HepG2 (cell line): ENCODE measurements around the gene DDIT4. TPM values are rescaled to one million over a fixed set of nuclear protein-coding genes. Genes with fewer than 3 reads are reported as not detected.
A peak's percentile ranks its signal among the peaks of the same experiment; 100 is the strongest.

Experiments used
- DNMT3B ChIP-seq: conservative IDR thresholded peaks from 2 replicates; pipeline ENCODE4 v1.6.1; 2016; ENCODE audit warnings: missing biosample characterization, control low read depth
- HNRNPUL1 ChIP-seq: fragments of 200-400 bp; formaldehyde crosslinking; IDR thresholded peaks from 2 replicates; pipeline ENCODE4 v1.6.1; 2017; ENCODE audit warnings: low read depth, mild to moderate bottlenecking, low read length, moderate library complexity
- JUNB ChIP-seq: sonication (generic); formaldehyde crosslinking; IDR thresholded peaks from 2 replicates; pipeline ENCODE4 v1.8.0; 2022; ENCODE audit warnings: missing genetic modification reagents, mild to moderate bottlenecking, borderline replicate concordance
- NFE2L2 ChIP-seq: fragments of 150-350 bp; IDR thresholded peaks from 2 replicates; pipeline ENCODE4 v1.6.1; 2014; ENCODE audit warnings: low read length
- SOX6 ChIP-seq, 2 experiments: fragments of 450-650 bp in 1 of 2; sonication (generic) in 1 of 2; formaldehyde crosslinking in 1 of 2; IDR thresholded peaks; 2 replicates each; pipeline versions ENCODE4 v1.4.0 to v1.6.1; 2017 to 2020; ENCODE audit warnings: antibody characterized with exemption in 1 of 2, mild to moderate bottlenecking in 1 of 2, missing genetic modification reagents in 1 of 2
- SP1 ChIP-seq, 2 experiments: fragments of 450-650 bp in 1 of 2; sonication (generic) in 1 of 2; formaldehyde crosslinking in 1 of 2; IDR thresholded peaks; 2 replicates each; pipeline versions ENCODE4 v1.4.0 to v1.6.1; 2016 to 2020; ENCODE audit warnings: missing genetic modification reagents in 1 of 2
- SRSF9 ChIP-seq: fragments of 200-400 bp; formaldehyde crosslinking; IDR thresholded peaks from 2 replicates; pipeline ENCODE4 v1.6.1; 2018; ENCODE audit warnings: borderline replicate concordance, mild to moderate bottlenecking, low read depth, low read length; ENCODE audit not compliant: insufficient read depth, poor library complexity, severe bottlenecking
- TGIF2 ChIP-seq: IDR thresholded peaks from 2 replicates; pipeline ENCODE4 v1.6.1; 2016; ENCODE audit warnings: control low read depth, missing compliant biosample characterization
- TOE1 ChIP-seq: sonication (generic); formaldehyde crosslinking; IDR thresholded peaks from 2 replicates; pipeline ENCODE4 v1.4.0; 2020; ENCODE audit warnings: mild to moderate bottlenecking, missing genetic modification reagents
- TP53 ChIP-seq: sonication (generic); formaldehyde crosslinking; conservative IDR thresholded peaks from 2 replicates; pipeline ENCODE4 v1.4.0; 2020; ENCODE audit warnings: missing genetic modification reagents
- ZNF136 ChIP-seq: sonication (generic); formaldehyde crosslinking; IDR thresholded peaks from 2 replicates; pipeline ENCODE4 v1.8.1; 2022; ENCODE audit warnings: low read depth, mild to moderate bottlenecking, moderate library complexity, missing genetic modification reagents
- ZNF234 ChIP-seq: sonication (generic); formaldehyde crosslinking; conservative IDR thresholded peaks from 2 replicates; pipeline ENCODE4 v1.5.1; 2020; ENCODE audit warnings: mild to moderate bottlenecking, missing genetic modification reagents
- ZNF337 ChIP-seq: sonication (generic); formaldehyde crosslinking; IDR thresholded peaks from 2 replicates; pipeline ENCODE4 v1.5.1; 2020; ENCODE audit warnings: missing genetic modification reagents, low read depth, mild to moderate bottlenecking, borderline replicate concordance
- ZNF547 ChIP-seq: sonication (generic); formaldehyde crosslinking; IDR thresholded peaks from 2 replicates; pipeline ENCODE4 v1.5.1; 2020; ENCODE audit warnings: mild to moderate bottlenecking, missing genetic modification reagents
- ZNF713 ChIP-seq: sonication (generic); formaldehyde crosslinking; IDR thresholded peaks from 2 replicates; pipeline ENCODE4 v1.4.0; 2020; ENCODE audit warnings: mild to moderate bottlenecking, missing genetic modification reagents
- polyA plus RNA-seq, 8 experiments: library from polyadenylated mRNA; depleted of rRNA in 3 of 8; stranded (reverse) in 7 of 8; unstranded in 1 of 8; fragments of >200 nt; fragmentation: Illumina TruSeq in 4 of 8; extraction: Trizol in 4 of 8; gene quantifications; 2 replicates each; pipeline versions ENCODE4 v1.2.1 to v1.2.3, GENCODE V29; 2011 to 2016; ENCODE audit warnings: low read depth in 4 of 8, missing spikeins in 1 of 8, mixed read lengths in 1 of 8; ENCODE audit not compliant: insufficient read depth in 1 of 8
- total RNA-seq, 5 experiments: library from RNA; depleted of rRNA; stranded (reverse); fragments of >200 nt; fragmentation: Illumina TruSeq; extraction: Trizol; gene quantifications; 2 replicates each; pipeline ENCODE4 v1.2.3, GENCODE V29; 2016; ENCODE audit warnings: low read depth in 1 of 5
- TF ChIP-seq, protein P1 (sequence below): sonication (generic); formaldehyde crosslinking; IDR thresholded peaks from 2 replicates; pipeline ENCODE4 v1.5.1; 2020; ENCODE audit warnings: missing genetic modification reagents, mild to moderate bottlenecking, borderline replicate concordance
- TF ChIP-seq, protein P2 (sequence below), 2 experiments: fragments of 450-650 bp in 1 of 2; sonication (generic) in 1 of 2; formaldehyde crosslinking in 1 of 2; IDR thresholded peaks; 2 replicates each; pipeline versions ENCODE4 v1.6.1 to v1.8.0; 2016 to 2022; ENCODE audit warnings: antibody characterized with exemption in 1 of 2, mild to moderate bottlenecking in 1 of 2, missing genetic modification reagents in 1 of 2

The DDIT4 gene
- total and polyA plus RNA-seq, 2 of the 13 experiments (the other 11 are each of a cell fraction or from before 2014, with no cell fraction given), result 35.6 to 40.7 TPM

DNA sequence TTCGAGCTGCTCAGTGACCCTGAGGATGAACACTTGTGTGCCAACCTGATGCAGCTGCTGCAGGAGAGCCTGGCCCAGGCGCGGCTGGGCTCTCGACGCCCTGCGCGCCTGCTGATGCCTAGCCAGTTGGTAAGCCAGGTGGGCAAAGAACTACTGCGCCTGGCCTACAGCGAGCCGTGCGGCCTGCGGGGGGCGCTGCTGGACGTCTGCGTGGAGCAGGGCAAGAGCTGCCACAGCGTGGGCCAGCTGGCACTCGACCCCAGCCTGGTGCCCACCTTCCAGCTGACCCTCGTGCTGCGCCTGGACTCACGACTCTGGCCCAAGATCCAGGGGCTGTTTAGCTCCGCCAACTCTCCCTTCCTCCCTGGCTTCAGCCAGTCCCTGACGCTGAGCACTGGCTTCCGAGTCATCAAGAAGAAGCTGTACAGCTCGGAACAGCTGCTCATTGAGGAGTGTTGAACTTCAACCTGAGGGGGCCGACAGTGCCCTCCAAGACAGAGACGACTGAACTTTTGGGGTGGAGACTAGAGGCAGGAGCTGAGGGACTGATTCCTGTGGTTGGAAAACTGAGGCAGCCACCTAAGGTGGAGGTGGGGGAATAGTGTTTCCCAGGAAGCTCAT is 1.1 kb downstream of the DDIT4 start (continued):
- TF ChIP-seq, protein P1, sequence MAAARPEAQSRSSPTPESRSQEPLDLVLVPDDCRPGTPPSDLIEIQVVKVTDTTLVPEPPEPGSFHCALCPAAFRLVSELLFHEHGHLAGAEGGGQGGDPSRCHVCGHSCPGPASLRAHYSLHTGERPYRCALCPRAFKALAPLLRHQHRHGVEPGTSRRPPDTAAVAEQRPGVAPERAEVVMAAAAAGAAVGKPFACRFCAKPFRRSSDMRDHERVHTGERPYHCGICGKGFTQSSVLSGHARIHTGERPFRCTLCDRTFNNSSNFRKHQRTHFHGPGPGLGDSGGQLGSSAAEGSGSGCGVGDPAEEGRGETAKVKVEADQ (CRISPR knock-in tag), result no peak
- no peak for TF ChIP-seq SP1 (IDR thresholded peaks at IDR 0.05)
- peak; percentile 31; the same call in 1 of the 2 replicates for TF ChIP-seq SP1 (CRISPR knock-in tag; IDR thresholded peaks at IDR 0.05)
- no peak for TF ChIP-seq TP53 (CRISPR knock-in tag)
- TF ChIP-seq JUNB (CRISPR knock-in tag), result no peak
- TF ChIP-seq TGIF2 (CRISPR knock-in tag), result 0 out of 2 replicates have a peak, but pooled peaks have one; percentile 51
- TF ChIP-seq NFE2L2, result no peak
- TF ChIP-seq ZNF234 (CRISPR knock-in tag), result no peak
- peak; percentile 60; the same call in 1 of the 2 replicates for TF ChIP-seq ZNF547 (CRISPR knock-in tag)
- no peak for TF ChIP-seq SOX6 (IDR thresholded peaks at IDR 0.05)
- TF ChIP-seq SOX6 (CRISPR knock-in tag; IDR thresholded peaks at IDR 0.05), result peak; percentile 53
- TF ChIP-seq DNMT3B, result no peak
- no peak for TF ChIP-seq TOE1 (CRISPR knock-in tag)
- TF ChIP-seq ZNF136, result no peak; the same call in 1 of the 2 replicates
- TF ChIP-seq ZNF337 (CRISPR knock-in tag), result peak; percentile 94; the same call in 1 of the 2 replicates
- TF ChIP-seq, protein P2, sequence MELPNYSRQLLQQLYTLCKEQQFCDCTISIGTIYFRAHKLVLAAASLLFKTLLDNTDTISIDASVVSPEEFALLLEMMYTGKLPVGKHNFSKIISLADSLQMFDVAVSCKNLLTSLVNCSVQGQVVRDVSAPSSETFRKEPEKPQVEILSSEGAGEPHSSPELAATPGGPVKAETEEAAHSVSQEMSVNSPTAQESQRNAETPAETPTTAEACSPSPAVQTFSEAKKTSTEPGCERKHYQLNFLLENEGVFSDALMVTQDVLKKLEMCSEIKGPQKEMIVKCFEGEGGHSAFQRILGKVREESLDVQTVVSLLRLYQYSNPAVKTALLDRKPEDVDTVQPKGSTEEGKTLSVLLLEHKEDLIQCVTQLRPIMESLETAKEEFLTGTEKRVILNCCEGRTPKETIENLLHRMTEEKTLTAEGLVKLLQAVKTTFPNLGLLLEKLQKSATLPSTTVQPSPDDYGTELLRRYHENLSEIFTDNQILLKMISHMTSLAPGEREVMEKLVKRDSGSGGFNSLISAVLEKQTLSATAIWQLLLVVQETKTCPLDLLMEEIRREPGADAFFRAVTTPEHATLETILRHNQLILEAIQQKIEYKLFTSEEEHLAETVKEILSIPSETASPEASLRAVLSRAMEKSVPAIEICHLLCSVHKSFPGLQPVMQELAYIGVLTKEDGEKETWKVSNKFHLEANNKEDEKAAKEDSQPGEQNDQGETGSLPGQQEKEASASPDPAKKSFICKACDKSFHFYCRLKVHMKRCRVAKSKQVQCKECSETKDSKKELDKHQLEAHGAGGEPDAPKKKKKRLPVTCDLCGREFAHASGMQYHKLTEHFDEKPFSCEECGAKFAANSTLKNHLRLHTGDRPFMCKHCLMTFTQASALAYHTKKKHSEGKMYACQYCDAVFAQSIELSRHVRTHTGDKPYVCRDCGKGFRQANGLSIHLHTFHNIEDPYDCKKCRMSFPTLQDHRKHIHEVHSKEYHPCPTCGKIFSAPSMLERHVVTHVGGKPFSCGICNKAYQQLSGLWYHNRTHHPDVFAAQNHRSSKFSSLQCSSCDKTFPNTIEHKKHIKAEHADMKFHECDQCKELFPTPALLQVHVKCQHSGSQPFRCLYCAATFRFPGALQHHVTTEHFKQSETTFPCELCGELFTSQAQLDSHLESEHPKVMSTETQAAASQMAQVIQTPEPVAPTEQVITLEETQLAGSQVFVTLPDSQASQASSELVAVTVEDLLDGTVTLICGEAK (IDR thresholded peaks at IDR 0.05), result no peak
- TF ChIP-seq, protein P2 (CRISPR knock-in tag; IDR thresholded peaks at IDR 0.05), result no peak
- TF ChIP-seq HNRNPUL1, result no peak
- TF ChIP-seq ZNF713 (CRISPR knock-in tag), result no peak
- TF ChIP-seq SRSF9, result no peak
